VCaP (cell line): ENCODE measurements around the gene MKX.

Experiments used
- H3K27ac ChIP-seq: fragments of 450-650 bp; 2 replicates; pipeline ENCODE4 v1.5.1; 2017
- CTCF ChIP-seq: fragments of 450-650 bp; conservative IDR thresholded peaks from 2 replicates; pipeline ENCODE4 v1.5.1; 2017; ENCODE audit warnings: mild to moderate bottlenecking, moderate library complexity

Gene MKX

DNA sequence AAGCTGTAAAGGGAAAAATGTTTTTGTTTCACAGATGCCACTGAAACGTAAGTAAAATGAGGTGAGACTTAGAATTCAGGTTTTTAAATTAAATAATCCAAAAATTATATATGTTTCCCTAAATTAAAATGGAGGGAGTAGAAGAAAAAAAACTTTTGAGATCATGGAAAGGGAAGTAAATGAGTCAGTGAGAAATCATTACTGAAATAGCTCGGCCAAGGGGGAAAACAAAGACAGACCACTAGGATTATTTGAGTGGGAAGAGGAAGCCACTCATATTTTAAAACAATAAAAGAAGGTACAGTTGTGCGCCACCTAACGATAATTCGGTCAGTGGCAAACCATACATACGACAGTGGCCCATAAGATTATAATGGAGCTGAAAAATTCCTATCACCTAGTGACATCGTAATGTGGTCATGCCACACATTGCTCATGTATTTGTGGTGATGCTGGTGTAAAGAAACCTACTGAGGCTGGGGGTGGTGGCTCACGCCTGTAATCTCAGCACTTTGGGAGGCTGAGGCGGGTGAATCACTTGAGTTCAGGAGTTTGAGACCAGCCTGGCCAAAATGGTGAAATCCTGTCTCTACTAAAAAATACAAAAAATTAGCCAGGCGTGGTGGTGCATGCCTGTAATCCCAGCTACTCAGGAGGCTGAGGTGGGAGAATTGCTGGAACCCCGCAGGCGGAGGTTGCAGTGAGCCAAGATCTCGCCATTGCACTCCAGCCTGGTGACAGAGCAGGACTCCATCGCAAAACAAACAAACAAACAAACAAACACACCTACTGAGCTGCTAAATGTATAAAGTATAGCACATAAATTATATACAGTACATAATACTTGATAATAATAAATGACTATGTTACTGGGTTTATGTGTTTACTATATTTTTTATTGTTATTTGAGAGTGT, 64.7 kb downstream of the MKX start:
- H3K27ac ChIP-seq = no peak overlapping the region
- no peak for TF ChIP-seq CTCF

GRCh38 chr10:27680006-27680557, 65.5 kb downstream of the MKX start:
- no peak for TF ChIP-seq CTCF
- H3K27ac ChIP-seq = no peak overlapping the region

DNA sequence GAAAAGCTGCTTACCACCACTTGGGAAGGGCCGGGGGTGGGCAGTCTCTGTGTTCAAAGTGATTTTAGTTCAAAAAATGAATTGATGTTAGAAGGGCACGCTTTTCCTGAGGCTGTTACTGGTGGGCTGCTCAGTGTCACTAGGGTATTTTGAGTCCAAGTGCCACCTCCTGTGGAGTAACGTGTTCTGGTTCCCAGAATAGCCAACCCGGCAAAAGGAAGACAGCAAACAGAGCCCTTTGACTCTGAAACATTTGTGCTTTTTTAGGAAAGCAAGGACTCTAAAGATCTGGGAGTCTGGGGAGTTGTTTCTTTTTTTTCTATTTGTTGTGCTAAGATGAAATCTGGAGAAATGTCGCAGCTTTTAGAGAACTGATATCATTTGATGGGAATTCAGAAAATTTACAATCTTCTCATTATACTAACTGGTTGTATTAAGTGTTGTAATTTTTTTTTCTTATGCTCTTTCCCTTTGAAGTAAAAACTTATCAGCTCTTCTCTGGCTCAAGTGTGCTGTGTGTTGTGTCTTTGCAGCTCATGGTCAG, 66.2 kb downstream of the MKX start:
- TF ChIP-seq CTCF = no peak
- no peak overlapping the region for H3K27ac ChIP-seq

- no peak for TF ChIP-seq CTCF
These were observed 67.5 kb downstream of the MKX start for GRCh38 chr10:27678166-27678565.

GRCh38 chr10:27673065-27673464, 72.6 kb downstream of the MKX start:
- no peak overlapping the region for H3K27ac ChIP-seq
- TF ChIP-seq CTCF = no peak

More at GRCh38 chr10:27678166-27678565, 67.5 kb downstream of the MKX start:
- no peak overlapping the region for H3K27ac ChIP-seq

DNA sequence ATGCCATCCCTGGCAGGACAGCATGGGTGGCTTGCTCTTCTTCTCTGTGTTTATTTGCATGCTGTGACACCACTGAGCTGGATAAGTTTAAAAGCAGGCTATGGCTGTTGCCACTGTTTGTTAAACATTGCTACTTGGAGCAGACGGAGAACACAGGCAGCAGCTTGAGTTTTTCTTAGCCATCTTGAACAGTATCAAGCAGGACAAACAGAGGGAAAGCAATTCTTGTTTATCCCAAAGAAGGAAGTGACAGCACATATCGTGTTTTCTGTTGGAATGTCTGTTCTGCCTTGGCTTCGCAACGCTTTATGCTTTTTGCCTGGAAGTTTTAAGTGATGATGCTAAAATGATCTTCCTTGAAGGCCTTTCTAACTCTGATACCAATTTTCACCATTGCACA, 73.8 kb downstream of the MKX start:
- H3K27ac ChIP-seq = no peak overlapping the region
- no peak for TF ChIP-seq CTCF

DNA sequence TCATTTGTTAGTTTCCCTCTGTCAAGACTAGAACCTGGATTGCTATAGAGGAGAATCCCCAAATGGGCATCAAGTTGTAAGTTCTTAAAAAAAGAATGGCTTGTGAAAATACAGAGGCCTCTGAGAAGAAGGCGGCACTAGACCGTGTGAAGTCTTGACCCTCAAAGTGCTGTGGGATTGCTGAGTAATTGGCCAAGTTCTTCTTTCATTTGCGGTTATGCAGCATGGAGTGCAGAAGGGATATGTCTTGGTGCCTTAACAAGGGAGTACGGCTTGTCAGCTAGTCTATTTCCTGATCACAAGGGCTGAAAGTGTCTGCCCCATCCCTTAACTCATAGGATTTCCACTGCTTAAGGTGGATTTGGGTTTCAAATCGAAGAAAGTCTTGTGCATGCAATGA, 81.2 kb downstream of the MKX start:
- TF ChIP-seq CTCF = no peak
- H3K27ac ChIP-seq = no peak overlapping the region
